ENCODE results near the gene HEXB. TPM values are rescaled to one million over a fixed set of nuclear protein-coding genes. Genes with fewer than 3 reads are reported as not detected.

Gene HEXB
- total RNA-seq, 1 donor from 2014 or later, result 124 TPM

- no peaks in the 10 kb centered on the region for H3K36me3 ChIP-seq
- TF ChIP-seq CTCF (IDR thresholded peaks at IDR 0.05), result no peak
- H3K27ac ChIP-seq, result no peak overlapping the region
- no peak overlapping the region for H3K4me3 ChIP-seq
- H3K27me3 ChIP-seq, result no peaks in the 10 kb centered on the region
- no peaks in the 10 kb centered on the region for H3K4me1 ChIP-seq
- intact Hi-C loops (cut with DNase I), result no loop called here
- H3K9me3 ChIP-seq, result no peaks in the 10 kb centered on the region
- DNase-seq (ENCODE audit: low spot score in 2 of 2), result no peak
These were observed 24.9 kb upstream of the HEXB start for GRCh38 chr5:74660140-74660539.

GRCh38 chr5:74660873-74661272 lies 24.2 kb upstream of the HEXB start:
- Histone ChIP-seq H3K27ac (no peak overlapping the region), H3K36me3 (no peaks in the 10 kb centered on the region), H3K27me3 (no peaks in the 10 kb centered on the region), H3K4me1 (no peaks in the 10 kb centered on the region), H3K4me3 (no peak overlapping the region), H3K9me3 (no peaks in the 10 kb centered on the region)
- DNase-seq (ENCODE audit: low spot score in 2 of 2), result no peak
- intact Hi-C loops (cut with DNase I), result no loop called here
- TF ChIP-seq CTCF (IDR thresholded peaks at IDR 0.05), result no peak

- no peaks in the 10 kb centered on the region for H3K27me3 ChIP-seq
- TF ChIP-seq CTCF (IDR thresholded peaks at IDR 0.05), result no peak
- H3K27ac ChIP-seq, result no peak overlapping the region
- no peaks in the 10 kb centered on the region for H3K9me3 ChIP-seq
- no peak overlapping the region for H3K4me3 ChIP-seq
- H3K36me3 ChIP-seq, result no peaks in the 10 kb centered on the region
- intact Hi-C loops (cut with DNase I), result no loop called here
- no peak for DNase-seq (ENCODE audit: low spot score in 2 of 2)
- H3K4me1 ChIP-seq, result no peaks in the 10 kb centered on the region
These were observed 20.5 kb upstream of the HEXB start for GRCh38 chr5:74664551-74664950.

- intact Hi-C loops (cut with DNase I), result no loop called here
- DNase-seq (ENCODE audit: low spot score in 2 of 2), result no peak
- Histone ChIP-seq H3K4me1 (no peaks in the 10 kb centered on the region), H3K9me3 (no peaks in the 10 kb centered on the region), H3K36me3 (no peaks in the 10 kb centered on the region), H3K27me3 (no peaks in the 10 kb centered on the region), H3K27ac (no peak overlapping the region), H3K4me3 (no peak overlapping the region)
- no peak for TF ChIP-seq CTCF (IDR thresholded peaks at IDR 0.05)
These were observed 19.8 kb upstream of the HEXB start for GRCh38 chr5:74665273-74665672.

GRCh38 chr5:74665816-74666215 lies 19.2 kb upstream of the HEXB start:
- Histone ChIP-seq H3K36me3 (no peaks in the 10 kb centered on the region), H3K27ac (no peak overlapping the region), H3K4me3 (no peak overlapping the region), H3K9me3 (no peaks in the 10 kb centered on the region), H3K27me3 (no peaks in the 10 kb centered on the region), H3K4me1 (no peaks in the 10 kb centered on the region)
- no peak for DNase-seq (ENCODE audit: low spot score in 2 of 2)
- TF ChIP-seq CTCF (IDR thresholded peaks at IDR 0.05), result no peak
- intact Hi-C loops (cut with DNase I), result no loop called here

- Histone ChIP-seq H3K4me1 (peaks cover 0 to 2% of the 10 kb centered on the region in 2 donors), H3K36me3 (no peaks in the 10 kb centered on the region), H3K27ac (no peak overlapping the region), H3K9me3 (no peaks in the 10 kb centered on the region), H3K4me3 (no peak overlapping the region), H3K27me3 (no peaks in the 10 kb centered on the region)
- no peak for TF ChIP-seq CTCF (IDR thresholded peaks at IDR 0.05)
- DNase-seq (ENCODE audit: low spot score in 2 of 2), result no peak
- intact Hi-C loops (cut with DNase I), result no loop called here
These were observed 17.6 kb upstream of the HEXB start for GRCh38 chr5:74667396-74667795.

Measured in ascending aorta (tissue), 2 donors.